Measurements from ENCODE around the gene HOXD1. TPM values are rescaled to one million over a fixed set of nuclear protein-coding genes. Genes with fewer than 3 reads are reported as not detected.

The HOXD1 gene
- total RNA-seq, 4 donors from 2014 or later = 0.13 to 0.54 (median 0.32) TPM; not detected in 1

- TF ChIP-seq POLR2A (IDR thresholded peaks at IDR 0.05) = no peak
- no peak for TF ChIP-seq EP300 (IDR thresholded peaks at IDR 0.05)
- TF ChIP-seq, protein P1, sequence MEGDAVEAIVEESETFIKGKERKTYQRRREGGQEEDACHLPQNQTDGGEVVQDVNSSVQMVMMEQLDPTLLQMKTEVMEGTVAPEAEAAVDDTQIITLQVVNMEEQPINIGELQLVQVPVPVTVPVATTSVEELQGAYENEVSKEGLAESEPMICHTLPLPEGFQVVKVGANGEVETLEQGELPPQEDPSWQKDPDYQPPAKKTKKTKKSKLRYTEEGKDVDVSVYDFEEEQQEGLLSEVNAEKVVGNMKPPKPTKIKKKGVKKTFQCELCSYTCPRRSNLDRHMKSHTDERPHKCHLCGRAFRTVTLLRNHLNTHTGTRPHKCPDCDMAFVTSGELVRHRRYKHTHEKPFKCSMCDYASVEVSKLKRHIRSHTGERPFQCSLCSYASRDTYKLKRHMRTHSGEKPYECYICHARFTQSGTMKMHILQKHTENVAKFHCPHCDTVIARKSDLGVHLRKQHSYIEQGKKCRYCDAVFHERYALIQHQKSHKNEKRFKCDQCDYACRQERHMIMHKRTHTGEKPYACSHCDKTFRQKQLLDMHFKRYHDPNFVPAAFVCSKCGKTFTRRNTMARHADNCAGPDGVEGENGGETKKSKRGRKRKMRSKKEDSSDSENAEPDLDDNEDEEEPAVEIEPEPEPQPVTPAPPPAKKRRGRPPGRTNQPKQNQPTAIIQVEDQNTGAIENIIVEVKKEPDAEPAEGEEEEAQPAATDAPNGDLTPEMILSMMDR (IDR thresholded peaks at IDR 0.05) = no peak
- no peak for TF ChIP-seq POLR2AphosphoS5 (IDR thresholded peaks at IDR 0.05)
- peaks cover 0 to 22% (median 10%) of the 10 kb centered on the region in 3 donors for H3K4me1 ChIP-seq
- peaks cover 0 to 13% (median 0%) of the 10 kb centered on the region in 3 donors for H3K9me3 ChIP-seq
- H3K4me3 ChIP-seq = no peak overlapping the region
- H3K27me3 ChIP-seq = peaks cover 100% of the 10 kb centered on the region
- no peak for ATAC-seq
- no peak overlapping the region for H3K27ac ChIP-seq
- 30% methylated on average over 2 of the region's 51 CpGs; no CpG with 5 or more reads in 1 of the 2 donors for WGBS, 2 donors (ENCODE audit: low coverage in 1 of 2)
- H3K36me3 ChIP-seq = no peaks in the 10 kb centered on the region
Observed at GRCh38 chr2:176171351-176172006, 17.0 kb upstream of the HOXD1 start.

GRCh38 chr2:176172007-176172894 lies 16.2 kb upstream of the HOXD1 start:
- H3K36me3 ChIP-seq = no peaks in the 10 kb centered on the region
- peaks cover 100% of the 10 kb centered on the region for H3K27me3 ChIP-seq
- H3K4me1 ChIP-seq = peaks cover 0 to 22% (median 10%) of the 10 kb centered on the region in 3 donors
- no peak overlapping the region for H3K27ac ChIP-seq
- no peak overlapping the region for H3K4me3 ChIP-seq
- TF ChIP-seq, protein P1 (IDR thresholded peaks at IDR 0.05) = no peak
- no peak for TF ChIP-seq POLR2AphosphoS5 (IDR thresholded peaks at IDR 0.05)
- peaks cover 0 to 13% (median 0%) of the 10 kb centered on the region in 3 donors for H3K9me3 ChIP-seq
- WGBS, 2 donors (ENCODE audit: low coverage in 1 of 2) = 22 to 29% methylated on average over 7 to 25 of the region's 60 CpGs
- ATAC-seq = no peak

- no peak overlapping the region for H3K27ac ChIP-seq
- H3K36me3 ChIP-seq = no peaks in the 10 kb centered on the region
- WGBS, 2 donors (ENCODE audit: low coverage in 1 of 2) = 30 to 63% methylated on average over 8 to 13 of the region's 14 CpGs
- ATAC-seq = no peak
- no peak overlapping the region for H3K4me3 ChIP-seq
- H3K27me3 ChIP-seq = peaks cover 100% of the 10 kb centered on the region
- TF ChIP-seq POLR2AphosphoS5 (IDR thresholded peaks at IDR 0.05) = no peak
- no peak for TF ChIP-seq EP300 (IDR thresholded peaks at IDR 0.05)
- no peak for TF ChIP-seq POLR2A (IDR thresholded peaks at IDR 0.05)
- TF ChIP-seq, protein P1 (IDR thresholded peaks at IDR 0.05) = no peak
- H3K9me3 ChIP-seq = peaks cover 0 to 13% (median 0%) of the 10 kb centered on the region in 3 donors
- peaks cover 0 to 26% (median 10%) of the 10 kb centered on the region in 3 donors for H3K4me1 ChIP-seq
Observed at GRCh38 chr2:176172895-176173566, 15.4 kb upstream of the HOXD1 start.

- peaks cover 0 to 13% (median 0%) of the 10 kb centered on the region in 3 donors for H3K9me3 ChIP-seq
- ATAC-seq = no peak
- TF ChIP-seq POLR2AphosphoS5 (IDR thresholded peaks at IDR 0.05) = no peak
- TF ChIP-seq POLR2A (IDR thresholded peaks at IDR 0.05) = no peak
- TF ChIP-seq EP300 (IDR thresholded peaks at IDR 0.05) = no peak
- TF ChIP-seq, protein P1 (IDR thresholded peaks at IDR 0.05) = no peak
- H3K4me1 ChIP-seq = peaks cover 0 to 32% (median 10%) of the 10 kb centered on the region in 3 donors
- 21 to 35% methylated on average over 7 of the region's 7 CpGs for WGBS, 2 donors (ENCODE audit: low coverage in 1 of 2)
- H3K27me3 ChIP-seq = peaks cover 100% of the 10 kb centered on the region
- H3K4me3 ChIP-seq = no peak overlapping the region
- H3K27ac ChIP-seq = no peak overlapping the region
- no peaks in the 10 kb centered on the region for H3K36me3 ChIP-seq
Observed at GRCh38 chr2:176173567-176174381, 14.7 kb upstream of the HOXD1 start.
